Fibroblast of the aortic adventitia (primary cell): ENCODE results near the gene KDM3B. TPM values are rescaled to one million over a fixed set of nuclear protein-coding genes. Genes with fewer than 3 reads are reported as not detected.
"Not testable (repeated sequence)": the region's sequence is repeated elsewhere in the genome, so short reads cannot be mapped to it uniquely, and the experiment has no call there.

Source experiments
- DNase-seq: peaks from one replicate; pipeline ENCODE4 v3.0.0-alpha.2; 2010; ENCODE audit warnings: low read depth
- H3K4me3 ChIP-seq: 2 replicates; pipeline ENCODE4 v1.5.1; 2011; ENCODE audit warnings: low read depth, mild to moderate bottlenecking, control low read depth, low read length, moderate library complexity
- total RNA-seq: library from RNA; depleted of rRNA; stranded (reverse); fragments of >200 nt; gene quantifications from 2 replicates; pipeline ENCODE4 v1.2.3, GENCODE V29; 2012; ENCODE audit warnings: low replicate concordance
- TF ChIP-seq, protein P1 (sequence below): IDR thresholded peaks from 2 replicates; pipeline ENCODE4 v1.5.1; 2011; ENCODE audit warnings: mild to moderate bottlenecking, low read length, control low read depth, inconsistent platforms; ENCODE audit not compliant: insufficient read depth

Gene KDM3B
- total RNA-seq, 1 donor: 47.1 TPM

DNA sequence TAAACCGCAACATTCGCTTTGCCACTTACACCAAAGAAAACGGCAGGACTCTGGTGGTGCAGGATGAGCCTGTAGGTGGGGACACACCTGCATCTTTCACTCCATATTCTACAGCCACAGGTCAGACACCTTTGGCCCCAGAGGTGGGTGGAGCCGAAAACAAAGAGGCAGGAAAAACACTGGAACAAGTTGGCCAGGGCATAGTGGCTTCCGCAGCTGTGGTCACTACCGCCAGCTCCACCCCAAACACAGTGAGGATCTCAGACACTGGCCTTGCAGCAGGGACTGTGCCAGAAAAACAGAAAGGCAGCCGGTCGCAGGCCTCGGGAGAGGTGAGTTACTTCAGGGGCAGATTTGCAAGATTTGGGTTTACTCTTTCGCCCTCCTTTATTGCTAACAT is 33.8 kb downstream of the KDM3B start:
- TF ChIP-seq, protein P1, sequence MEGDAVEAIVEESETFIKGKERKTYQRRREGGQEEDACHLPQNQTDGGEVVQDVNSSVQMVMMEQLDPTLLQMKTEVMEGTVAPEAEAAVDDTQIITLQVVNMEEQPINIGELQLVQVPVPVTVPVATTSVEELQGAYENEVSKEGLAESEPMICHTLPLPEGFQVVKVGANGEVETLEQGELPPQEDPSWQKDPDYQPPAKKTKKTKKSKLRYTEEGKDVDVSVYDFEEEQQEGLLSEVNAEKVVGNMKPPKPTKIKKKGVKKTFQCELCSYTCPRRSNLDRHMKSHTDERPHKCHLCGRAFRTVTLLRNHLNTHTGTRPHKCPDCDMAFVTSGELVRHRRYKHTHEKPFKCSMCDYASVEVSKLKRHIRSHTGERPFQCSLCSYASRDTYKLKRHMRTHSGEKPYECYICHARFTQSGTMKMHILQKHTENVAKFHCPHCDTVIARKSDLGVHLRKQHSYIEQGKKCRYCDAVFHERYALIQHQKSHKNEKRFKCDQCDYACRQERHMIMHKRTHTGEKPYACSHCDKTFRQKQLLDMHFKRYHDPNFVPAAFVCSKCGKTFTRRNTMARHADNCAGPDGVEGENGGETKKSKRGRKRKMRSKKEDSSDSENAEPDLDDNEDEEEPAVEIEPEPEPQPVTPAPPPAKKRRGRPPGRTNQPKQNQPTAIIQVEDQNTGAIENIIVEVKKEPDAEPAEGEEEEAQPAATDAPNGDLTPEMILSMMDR: no peak
- DNase-seq: no peak
- no peak overlapping the region for H3K4me3 ChIP-seq

DNA sequence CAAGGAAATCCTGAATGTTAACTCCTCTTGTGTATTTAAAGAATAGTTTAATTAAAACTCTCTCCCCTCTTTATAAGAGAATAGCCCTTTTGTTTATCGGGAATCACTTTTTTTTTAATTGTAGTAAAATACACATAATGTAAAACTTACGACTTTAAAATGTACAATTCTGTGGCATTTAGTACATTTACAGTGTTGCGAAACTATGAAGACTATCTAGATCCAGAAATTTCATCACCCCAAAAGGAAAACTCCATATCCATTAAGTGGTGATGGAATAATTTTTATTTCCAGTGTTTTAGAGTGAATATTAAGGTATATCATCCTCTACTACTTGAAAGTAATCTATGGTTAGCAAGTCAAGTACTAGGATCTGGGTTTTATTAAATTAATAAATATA is 36.8 kb downstream of the KDM3B start:
- TF ChIP-seq, protein P1: no peak
- no peak overlapping the region for H3K4me3 ChIP-seq
- peak; percentile 6 for DNase-seq

DNA sequence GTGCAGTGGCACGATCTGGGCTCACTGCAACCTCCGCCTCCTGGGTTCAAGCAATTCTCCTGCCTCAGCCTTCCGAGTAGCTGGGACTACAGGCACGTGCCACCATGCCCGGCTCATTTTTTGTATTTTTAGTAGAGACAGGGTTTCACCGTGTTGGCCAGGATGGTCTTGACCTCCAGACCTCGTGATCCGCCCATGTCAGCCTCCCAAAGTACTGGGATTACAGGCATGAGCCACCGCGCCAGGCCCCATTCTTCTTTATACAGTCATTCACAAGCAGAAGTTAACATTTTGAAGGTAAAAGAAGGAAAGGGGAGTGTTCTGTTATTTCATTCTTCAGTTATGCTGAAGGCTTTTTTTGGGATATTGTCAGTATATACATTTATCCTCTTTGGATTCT is 37.4 kb downstream of the KDM3B start:
- not testable (repeated sequence) for H3K4me3 ChIP-seq, DNase-seq

DNA sequence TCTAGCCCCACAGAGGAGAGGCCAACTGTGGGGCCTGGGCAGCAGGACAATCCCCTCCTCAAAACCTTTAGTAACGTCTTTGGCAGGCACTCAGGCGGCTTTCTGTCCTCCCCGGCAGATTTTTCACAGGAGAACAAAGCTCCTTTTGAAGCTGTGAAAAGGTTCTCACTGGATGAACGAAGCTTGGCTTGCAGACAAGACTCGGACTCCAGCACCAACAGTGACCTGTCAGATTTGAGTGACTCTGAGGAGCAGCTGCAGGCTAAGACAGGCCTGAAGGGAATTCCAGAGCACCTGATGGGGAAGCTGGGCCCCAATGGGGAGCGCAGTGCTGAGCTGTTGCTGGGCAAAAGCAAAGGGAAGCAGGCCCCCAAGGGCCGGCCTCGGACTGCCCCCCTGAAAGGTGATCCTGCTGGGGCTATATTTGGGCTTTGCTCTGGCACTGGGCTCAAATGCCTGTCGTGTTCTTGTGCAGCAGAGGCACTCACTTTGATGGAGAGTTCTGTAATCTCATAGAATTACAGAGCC is 39.4 kb downstream of the KDM3B start:
- no peak for DNase-seq
- TF ChIP-seq, protein P1: no peak

DNA sequence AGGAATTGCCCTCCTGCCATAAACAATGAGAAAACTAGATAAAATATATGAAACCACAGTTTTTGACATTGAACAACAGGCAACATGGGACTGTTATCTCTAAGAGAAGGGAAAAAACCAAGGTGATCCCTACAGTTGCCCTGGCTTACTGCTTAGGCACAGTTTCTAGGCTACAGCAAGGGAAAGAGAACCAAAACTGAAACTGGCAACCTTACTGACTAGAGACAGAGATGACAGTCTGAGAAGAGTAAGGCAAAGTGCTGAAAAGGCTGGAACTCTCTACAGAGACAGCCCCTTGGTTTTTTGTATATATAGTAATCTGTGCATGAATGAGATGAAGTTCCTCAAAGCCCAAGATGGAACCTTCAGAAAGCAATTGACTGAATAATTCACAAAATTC is 50.2 kb downstream of the KDM3B start:
- DNase-seq: no peak
- H3K4me3 ChIP-seq: no peak overlapping the region
- TF ChIP-seq, protein P1: no peak

More for the DNA sequence above, 39.4 kb downstream of the KDM3B start:
- no peak overlapping the region for H3K4me3 ChIP-seq

DNA sequence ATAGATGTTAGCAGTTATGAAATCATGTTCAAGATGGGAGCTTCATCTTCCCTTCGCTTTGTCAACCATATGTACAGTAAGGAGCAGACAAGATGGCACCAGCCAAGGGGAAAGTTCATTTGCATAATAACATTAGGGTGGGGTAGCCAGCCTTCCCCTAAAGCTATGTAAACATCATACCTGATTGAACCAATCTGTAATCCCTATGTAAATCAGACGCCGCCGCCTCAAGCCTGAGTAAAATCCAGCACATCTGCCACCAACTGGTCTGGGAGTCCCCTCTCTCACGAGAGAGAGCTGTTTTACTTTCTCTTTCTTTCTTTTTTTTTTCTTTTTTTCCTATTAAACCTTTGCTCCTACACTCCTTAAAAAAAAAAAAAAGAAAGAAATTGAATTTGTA is 55.5 kb downstream of the KDM3B start:
- no peak overlapping the region for H3K4me3 ChIP-seq
- DNase-seq: no peak

DNA sequence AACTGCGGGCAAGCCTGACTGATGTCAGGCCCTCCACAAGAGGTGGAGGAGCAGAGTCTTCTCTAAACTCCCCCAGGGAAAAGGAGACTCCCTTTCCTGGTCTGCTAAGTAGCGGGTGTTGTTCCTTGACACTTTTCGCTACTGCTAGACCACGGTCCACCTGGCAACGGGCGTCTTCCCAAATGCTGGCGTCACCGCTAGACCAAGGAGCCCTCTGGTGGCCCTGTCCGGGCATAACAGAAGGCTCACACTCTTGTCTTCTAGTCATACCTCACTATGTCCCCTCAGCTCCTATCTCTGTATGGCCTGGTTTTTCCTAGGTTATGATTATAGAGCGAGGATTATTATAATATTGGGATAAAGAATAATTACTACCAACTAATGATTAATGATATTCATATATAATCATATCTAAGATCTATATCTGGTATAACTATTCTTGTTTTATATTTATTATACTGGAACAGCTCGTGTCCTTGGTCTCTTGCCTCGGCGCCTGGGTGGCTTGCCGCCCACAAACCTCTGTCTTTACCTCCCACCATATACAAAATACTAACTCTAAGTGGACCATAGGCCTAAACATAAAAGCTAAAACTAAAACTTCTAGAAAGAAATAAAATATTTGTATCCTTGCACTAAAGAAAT is 58.6 kb downstream of the KDM3B start:
- peak; percentile 45 for DNase-seq
- TF ChIP-seq, protein P1: peak; percentile 56
- not testable (repeated sequence) for H3K4me3 ChIP-seq

More for the DNA sequence above, 55.5 kb downstream of the KDM3B start:
- TF ChIP-seq, protein P1: no peak
